Measurements from ENCODE around the gene PKHD1. TPM values are rescaled to one million over a fixed set of nuclear protein-coding genes. Genes with fewer than 3 reads are reported as not detected.

The PKHD1 gene
- total RNA-seq, 1 donor from 2014 or later = 0.03 TPM

DNA sequence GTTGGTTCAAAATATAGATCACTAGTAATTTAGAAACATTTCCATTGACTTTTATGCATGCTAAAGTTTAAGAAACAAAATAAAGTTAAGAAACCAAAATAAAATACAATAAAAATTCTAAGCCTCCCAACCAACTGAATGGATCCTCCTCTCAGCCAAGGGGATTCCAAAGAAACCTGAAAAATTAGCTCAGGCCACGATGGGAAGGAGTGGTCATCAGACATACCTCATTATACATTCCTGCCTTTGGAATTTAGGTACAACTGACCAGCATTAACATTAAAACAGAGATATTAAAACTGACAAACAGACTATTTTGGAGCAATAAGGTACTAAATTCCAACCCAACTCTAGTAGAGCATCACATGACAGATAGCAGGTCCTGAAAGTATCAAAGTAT is 275.2 kb downstream of the PKHD1 start:
- TF ChIP-seq, protein P1, sequence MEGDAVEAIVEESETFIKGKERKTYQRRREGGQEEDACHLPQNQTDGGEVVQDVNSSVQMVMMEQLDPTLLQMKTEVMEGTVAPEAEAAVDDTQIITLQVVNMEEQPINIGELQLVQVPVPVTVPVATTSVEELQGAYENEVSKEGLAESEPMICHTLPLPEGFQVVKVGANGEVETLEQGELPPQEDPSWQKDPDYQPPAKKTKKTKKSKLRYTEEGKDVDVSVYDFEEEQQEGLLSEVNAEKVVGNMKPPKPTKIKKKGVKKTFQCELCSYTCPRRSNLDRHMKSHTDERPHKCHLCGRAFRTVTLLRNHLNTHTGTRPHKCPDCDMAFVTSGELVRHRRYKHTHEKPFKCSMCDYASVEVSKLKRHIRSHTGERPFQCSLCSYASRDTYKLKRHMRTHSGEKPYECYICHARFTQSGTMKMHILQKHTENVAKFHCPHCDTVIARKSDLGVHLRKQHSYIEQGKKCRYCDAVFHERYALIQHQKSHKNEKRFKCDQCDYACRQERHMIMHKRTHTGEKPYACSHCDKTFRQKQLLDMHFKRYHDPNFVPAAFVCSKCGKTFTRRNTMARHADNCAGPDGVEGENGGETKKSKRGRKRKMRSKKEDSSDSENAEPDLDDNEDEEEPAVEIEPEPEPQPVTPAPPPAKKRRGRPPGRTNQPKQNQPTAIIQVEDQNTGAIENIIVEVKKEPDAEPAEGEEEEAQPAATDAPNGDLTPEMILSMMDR (IDR thresholded peaks at IDR 0.05; ENCODE audit: unreplicated experiment) = no peak
- H3K4me1 Mint-ChIP-seq (ENCODE audit: unreplicated experiment) = peaks cover 4% of the 10 kb centered on the region
- no peak for DNase-seq (ENCODE audit: low spot score)
- no peaks in the 10 kb centered on the region for H3K27me3 Mint-ChIP-seq (ENCODE audit: unreplicated experiment)
- H3K9me3 Mint-ChIP-seq (ENCODE audit: unreplicated experiment) = no peaks in the 10 kb centered on the region
- H3K36me3 Mint-ChIP-seq (ENCODE audit: low read depth, unreplicated experiment) = no peaks in the 10 kb centered on the region
- no peak overlapping the region for H3K4me3 Mint-ChIP-seq (ENCODE audit: unreplicated experiment)
- no peak overlapping the region for H3K27ac Mint-ChIP-seq (ENCODE audit: unreplicated experiment)

DNA sequence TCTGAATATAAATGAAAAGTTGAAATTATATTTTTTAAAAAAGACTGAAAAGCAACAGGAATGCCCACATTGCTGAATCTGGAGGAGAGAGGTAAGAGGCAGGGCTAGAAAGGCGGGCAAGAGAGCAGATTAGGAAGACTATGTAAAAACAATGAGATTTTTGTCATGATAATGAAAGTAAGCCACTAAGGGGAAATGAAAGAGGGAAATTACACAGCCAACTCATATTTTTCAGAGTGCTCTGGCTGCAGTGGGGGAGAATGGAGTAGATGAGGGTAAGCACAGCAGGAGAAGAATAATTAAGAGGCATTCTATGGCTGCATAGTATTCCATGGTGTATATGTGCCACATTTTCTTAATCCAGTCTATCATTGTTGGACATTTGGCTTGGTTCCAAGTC is 281.9 kb downstream of the PKHD1 start:
- H3K27me3 Mint-ChIP-seq (ENCODE audit: unreplicated experiment) = no peaks in the 10 kb centered on the region
- H3K4me3 Mint-ChIP-seq (ENCODE audit: unreplicated experiment) = no peak overlapping the region
- TF ChIP-seq, protein P1 (IDR thresholded peaks at IDR 0.05; ENCODE audit: unreplicated experiment) = no peak
- no peak overlapping the region for H3K27ac Mint-ChIP-seq (ENCODE audit: unreplicated experiment)
- no peaks in the 10 kb centered on the region for H3K4me1 Mint-ChIP-seq (ENCODE audit: unreplicated experiment)
- no peaks in the 10 kb centered on the region for H3K36me3 Mint-ChIP-seq (ENCODE audit: low read depth, unreplicated experiment)
- no peaks in the 10 kb centered on the region for H3K9me3 Mint-ChIP-seq (ENCODE audit: unreplicated experiment)
- no peak for DNase-seq (ENCODE audit: low spot score)

DNA sequence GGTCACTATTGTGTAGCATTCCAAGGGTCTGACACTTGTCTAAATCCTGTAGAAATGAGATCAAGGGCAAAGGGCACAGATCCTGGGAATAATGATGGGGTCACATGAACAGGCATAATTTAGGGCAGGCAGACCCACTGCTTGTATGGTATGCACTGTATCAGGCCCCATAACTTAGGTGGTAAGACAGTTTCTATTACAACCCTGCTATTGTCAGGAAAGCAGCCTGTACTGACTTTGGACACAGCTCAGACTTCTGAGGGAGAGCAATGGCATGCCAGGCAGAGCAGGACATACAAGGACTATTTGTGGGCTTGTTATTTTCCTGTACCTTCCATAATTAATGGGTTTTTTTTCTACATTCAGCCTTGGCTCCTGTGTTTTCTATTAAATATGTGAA is 286.8 kb downstream of the PKHD1 start:
- Mint-ChIP-seq H3K4me1 (ENCODE audit: unreplicated experiment) (no peaks in the 10 kb centered on the region), H3K27me3 (ENCODE audit: unreplicated experiment) (no peaks in the 10 kb centered on the region), H3K27ac (ENCODE audit: unreplicated experiment) (no peak overlapping the region), H3K4me3 (ENCODE audit: unreplicated experiment) (no peak overlapping the region), H3K36me3 (ENCODE audit: low read depth, unreplicated experiment) (no peaks in the 10 kb centered on the region), H3K9me3 (ENCODE audit: unreplicated experiment) (peaks cover 10% of the 10 kb centered on the region)
- DNase-seq (ENCODE audit: low spot score) = no peak
- TF ChIP-seq, protein P1 (IDR thresholded peaks at IDR 0.05; ENCODE audit: unreplicated experiment) = no peak

DNA sequence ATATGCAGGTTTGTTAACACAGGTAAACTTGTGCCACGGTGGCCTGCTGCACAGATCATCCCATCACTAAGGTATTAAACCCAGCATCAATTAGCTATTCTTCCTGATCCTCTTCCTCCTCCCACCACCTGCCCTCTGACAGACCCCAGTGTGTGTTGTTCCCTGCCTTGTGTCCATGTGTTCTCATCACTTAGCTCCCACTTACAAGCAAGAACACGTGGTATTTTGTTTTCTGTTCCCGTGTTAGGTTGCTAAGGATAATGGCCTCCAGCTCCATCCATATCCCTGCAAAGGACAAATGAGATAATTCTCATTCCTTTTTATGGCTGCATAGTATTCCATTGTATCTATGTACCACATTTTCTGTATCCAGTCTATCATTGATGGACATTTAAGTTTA is 294.0 kb downstream of the PKHD1 start:
- no peak overlapping the region for H3K27ac Mint-ChIP-seq (ENCODE audit: unreplicated experiment)
- peaks cover 10% of the 10 kb centered on the region for H3K9me3 Mint-ChIP-seq (ENCODE audit: unreplicated experiment)
- H3K4me1 Mint-ChIP-seq (ENCODE audit: unreplicated experiment) = peaks cover 3% of the 10 kb centered on the region
- no peaks in the 10 kb centered on the region for H3K36me3 Mint-ChIP-seq (ENCODE audit: low read depth, unreplicated experiment)
- no peak for DNase-seq (ENCODE audit: low spot score)
- TF ChIP-seq, protein P1 (IDR thresholded peaks at IDR 0.05; ENCODE audit: unreplicated experiment) = no peak
- no peak overlapping the region for H3K4me3 Mint-ChIP-seq (ENCODE audit: unreplicated experiment)
- H3K27me3 Mint-ChIP-seq (ENCODE audit: unreplicated experiment) = no peaks in the 10 kb centered on the region

DNA sequence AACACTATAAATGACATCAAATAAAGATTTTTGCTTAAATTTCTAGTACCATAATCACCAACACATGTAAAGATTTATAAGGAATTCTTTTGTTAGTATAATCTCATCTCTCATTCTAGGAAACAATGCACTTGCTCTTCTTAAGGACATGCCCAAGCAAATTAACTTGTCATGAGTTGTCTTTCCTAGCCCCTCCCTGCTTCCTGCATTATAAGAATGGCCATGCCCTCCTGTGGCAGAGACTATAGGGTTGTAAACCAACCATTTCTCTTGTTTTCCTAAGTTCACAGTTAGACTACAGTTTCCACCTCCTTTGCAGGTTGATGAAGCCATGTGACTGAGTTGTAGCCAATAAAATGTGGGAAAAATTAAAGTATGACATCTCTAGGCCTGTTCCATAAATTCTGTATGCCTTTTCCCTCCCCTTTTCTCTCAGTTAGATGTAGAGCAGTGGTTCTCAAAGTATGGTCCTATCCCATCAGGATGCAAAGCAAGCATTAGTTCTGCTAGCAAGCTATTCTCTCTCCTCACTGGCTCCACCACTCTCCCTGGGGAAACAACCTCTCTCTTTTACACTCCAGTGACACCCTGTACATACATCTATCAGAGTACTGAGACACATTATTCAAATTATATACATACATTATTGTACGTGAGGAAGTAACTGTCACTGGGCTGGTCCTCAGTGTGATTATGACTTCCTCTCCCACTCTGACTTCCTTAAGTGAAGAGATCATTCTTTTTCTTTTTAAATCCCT is 295.0 kb downstream of the PKHD1 start:
- H3K4me1 Mint-ChIP-seq (ENCODE audit: unreplicated experiment) = peaks cover 3% of the 10 kb centered on the region
- no peak overlapping the region for H3K27ac Mint-ChIP-seq (ENCODE audit: unreplicated experiment)
- no peak for DNase-seq (ENCODE audit: low spot score)
- peaks cover 10% of the 10 kb centered on the region for H3K9me3 Mint-ChIP-seq (ENCODE audit: unreplicated experiment)
- no peaks in the 10 kb centered on the region for H3K36me3 Mint-ChIP-seq (ENCODE audit: low read depth, unreplicated experiment)
- no peak overlapping the region for H3K4me3 Mint-ChIP-seq (ENCODE audit: unreplicated experiment)
- H3K27me3 Mint-ChIP-seq (ENCODE audit: unreplicated experiment) = no peaks in the 10 kb centered on the region
- TF ChIP-seq, protein P1 (IDR thresholded peaks at IDR 0.05; ENCODE audit: unreplicated experiment) = no peak

Data from endothelial cell (in vitro differentiated cells).